Measurements from ENCODE around the gene SCGB2B2.
"Not testable (repeated sequence)": the region's sequence is repeated elsewhere in the genome, so short reads cannot be mapped to it uniquely, and the experiment has no call there.

Gene SCGB2B2, protein sequence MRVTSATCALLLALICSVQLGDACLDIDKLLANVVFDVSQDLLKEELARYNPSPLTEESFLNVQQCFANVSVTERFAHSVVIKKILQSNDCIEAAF

DNA sequence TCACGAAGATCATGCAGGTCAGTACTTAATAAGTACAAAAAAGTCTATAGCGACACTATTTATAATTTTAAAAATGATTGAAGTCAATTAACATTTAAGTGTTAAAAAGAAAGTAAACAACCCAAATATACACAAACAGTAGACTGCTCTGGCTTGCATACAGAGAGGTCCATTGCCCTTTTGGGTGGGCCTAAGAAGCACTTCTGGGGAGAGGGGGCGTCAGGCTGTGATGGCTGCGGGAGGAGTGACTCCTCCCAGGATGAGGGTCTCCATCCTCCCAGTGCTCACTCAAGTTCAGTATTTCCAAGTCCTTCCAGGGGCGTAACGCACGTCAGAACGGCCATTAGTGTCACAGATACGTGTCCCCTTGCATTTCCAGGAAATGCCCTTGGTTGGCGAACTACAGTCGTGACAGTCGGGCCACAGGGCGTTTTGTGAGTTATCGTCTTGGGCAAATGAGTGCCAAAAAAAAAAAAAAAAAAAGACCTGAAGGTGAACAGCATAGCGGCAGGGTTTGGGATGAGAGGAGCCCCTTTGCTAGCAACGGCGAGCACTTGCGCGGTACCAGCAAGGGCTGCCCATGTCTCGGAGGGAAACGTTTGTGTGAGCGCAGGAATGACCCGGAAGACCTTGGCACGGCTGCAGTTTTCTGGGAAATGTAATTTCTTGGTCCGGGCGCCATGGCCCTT lies at the start of gene SCGB2B2:
TSS of gene SCGB2B2 (minus strand) at position 463 of the 689 bp plus-strand sequence. CDS start 82,596 bp downstream, outside the sequence.
- peak; percentile 95 to 97 (median 97) for DNase-seq

DNA sequence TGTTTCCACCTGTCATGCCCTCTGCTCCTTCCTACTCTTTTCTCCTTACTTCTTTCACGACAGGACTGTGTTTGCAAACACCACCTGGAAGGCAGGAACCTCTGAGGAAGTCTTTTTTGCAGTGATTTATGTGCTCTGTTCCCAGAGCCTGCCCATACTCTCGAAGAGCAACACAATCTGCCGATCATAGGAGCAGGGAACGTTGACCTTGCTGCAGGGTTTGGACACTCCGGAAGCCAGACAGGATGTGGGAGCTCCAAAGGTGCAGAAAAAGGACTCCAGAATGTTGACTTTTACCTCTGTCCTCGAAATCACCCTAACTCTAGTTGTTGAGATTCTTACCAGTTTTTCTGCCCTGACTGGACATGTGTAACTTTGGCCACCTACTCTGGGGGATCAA lies 48.4 kb upstream of the SCGB2B2 start:
- no peak for DNase-seq

DNA sequence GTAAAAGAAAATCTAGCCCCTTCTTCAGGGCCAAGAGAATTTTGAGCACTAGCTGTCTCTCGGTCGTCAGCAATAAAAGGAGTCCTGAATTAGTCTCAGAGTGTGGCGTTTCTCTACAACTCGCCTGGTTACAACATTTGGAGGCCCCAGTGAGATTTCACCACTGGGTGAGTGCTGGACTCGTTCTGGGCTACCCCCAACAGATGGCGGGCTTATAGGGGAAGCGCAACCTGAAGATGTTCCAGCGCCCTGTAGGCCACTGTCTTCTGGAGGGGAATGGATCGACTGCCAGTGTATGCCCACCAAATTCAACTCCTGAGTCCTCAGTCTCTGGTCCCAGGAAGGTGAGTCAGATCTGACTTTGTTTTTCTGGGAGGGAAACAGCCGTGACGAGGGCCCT lies 45.4 kb upstream of the SCGB2B2 start:
- DNase-seq, result no peak

DNA sequence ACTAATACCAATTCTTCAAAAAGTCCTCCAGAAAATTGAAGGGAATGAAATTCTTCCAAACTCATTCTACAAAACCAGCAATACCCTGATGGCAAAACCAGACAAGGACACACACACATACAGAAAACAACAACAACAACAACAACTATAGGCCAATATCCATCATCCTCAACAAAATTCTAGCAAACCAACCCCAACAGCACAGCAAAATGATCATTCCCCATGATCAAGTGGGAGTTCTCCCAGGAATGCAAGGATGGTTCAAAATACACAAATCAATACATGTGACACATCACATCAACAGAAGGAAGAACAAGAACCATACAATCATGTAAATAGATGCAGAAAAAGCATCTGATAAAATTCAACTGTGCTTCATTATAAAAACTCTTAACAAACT lies 38.4 kb upstream of the SCGB2B2 start:
- DNase-seq, result no peak

DNA sequence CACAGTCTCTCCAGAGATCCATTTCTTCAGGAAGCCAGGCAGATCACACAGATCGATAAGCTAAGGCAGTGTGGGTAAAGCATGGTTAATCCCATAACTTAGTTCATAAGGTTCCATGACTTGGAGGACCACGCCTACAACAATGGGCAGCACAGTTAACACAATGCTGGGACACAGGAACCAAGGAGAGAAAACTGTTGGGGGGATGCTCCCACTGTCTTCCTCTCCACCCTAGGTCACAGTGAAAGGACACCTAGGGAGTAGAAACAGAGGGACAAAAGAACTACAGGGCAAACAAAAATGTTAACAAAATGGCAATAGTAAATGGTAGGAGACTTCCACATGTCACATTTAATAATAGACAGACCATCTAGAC lies 36.3 kb upstream of the SCGB2B2 start:
- DNase-seq, result peak in 1 of 3 experiments; percentile 4

DNA sequence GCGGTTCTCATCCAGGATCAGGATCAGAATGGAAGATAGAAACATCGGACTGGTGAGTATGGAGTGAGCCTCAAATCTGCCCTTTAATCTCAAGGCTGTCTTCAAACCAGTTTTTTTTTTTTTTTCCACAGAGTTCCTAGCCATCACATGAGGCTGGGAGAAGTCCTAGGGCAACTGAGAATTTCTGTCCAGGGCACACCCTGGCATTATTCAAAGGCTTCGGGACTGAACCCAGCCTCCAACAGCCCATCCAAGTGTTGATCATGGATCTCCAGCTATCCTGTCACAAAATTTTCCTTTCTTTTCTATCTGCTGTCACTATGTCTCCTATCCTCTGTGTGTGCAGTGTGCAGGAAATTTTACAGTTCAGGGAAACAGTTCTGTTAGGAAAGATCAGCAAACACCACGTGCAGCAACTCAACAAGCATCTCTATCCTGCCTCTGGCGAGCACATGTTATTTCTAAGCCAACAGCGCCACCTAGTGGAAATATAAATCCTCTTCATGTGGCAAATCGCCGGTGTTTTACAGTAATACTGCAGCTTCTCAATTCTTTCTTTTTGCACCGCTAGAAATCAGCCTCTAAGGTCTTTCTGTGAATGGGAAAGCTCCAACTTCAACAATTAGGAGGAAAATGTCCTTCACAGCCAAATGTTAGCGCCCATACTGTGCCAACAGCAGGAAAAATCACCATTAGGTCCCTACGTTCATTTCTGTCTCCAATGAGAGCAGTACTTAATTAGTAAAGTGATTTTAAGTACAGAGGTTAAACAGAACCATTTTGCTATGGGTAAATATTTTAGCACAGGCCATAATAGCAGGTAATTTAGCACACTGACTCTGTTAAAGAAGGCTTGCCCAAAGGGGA lies 35.7 kb upstream of the SCGB2B2 start:
- peak; percentile 47 to 87 (median 73) for DNase-seq

DNA sequence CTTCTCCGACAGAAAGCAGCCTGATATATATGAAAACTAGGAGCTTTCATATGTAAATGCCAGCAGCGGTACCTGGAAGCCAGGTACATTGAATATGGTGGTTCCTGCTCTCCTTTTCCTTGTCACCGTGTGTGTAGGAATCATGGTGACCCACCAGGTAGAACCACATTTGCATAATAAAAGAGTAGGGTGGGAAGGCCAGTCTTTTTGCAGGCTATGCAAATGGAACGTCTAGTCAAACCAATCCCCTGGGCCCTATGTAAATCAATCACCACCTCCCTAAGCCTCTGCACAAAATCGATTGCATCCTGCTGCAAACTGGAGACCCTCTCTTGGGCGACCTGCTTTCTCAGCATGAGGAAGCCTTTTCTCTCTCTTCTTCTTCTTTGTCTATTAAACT lies 34.9 kb upstream of the SCGB2B2 start:
- no peak for DNase-seq

DNA sequence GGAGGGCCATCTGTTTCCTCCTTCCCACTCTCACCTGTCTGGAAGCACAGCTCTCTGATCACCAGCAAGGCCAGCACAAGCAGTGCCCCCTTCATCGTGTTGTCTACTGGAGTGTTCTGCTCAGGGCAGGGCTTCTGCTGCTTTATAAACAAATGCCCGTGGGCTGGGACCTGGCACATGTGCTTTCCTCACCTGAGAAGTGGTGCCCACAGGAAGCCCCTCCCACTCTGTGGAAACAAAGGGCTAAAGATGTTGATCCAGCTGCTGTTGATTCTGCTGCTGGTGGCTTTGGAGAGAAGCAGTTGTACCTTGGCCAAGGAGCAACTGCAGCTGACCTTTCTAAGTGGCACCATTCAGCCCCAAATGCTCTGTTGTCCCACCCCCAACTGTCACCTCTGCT lies 30.7 kb upstream of the SCGB2B2 start:
- peak in 1 of 3 experiments; percentile 24 for DNase-seq

DNA sequence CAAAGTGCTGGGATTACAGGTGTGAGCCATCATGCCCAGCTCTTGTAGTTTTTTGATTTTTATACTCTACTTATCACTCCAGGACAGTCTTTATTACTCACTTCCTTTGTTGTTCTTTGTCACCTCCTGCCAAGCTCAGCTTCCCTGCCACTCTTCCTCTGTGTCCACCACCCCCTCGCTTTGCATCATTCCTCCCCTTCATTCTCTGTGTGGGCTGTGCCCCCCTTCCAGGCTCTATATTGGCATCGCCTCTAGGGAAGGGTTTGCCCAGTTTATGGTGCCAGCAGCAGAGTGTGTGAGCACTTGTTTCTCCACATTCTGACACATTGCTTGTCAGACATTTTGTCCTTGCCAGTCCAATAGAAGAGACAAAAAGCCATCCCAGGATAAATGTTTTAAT lies 15.6 kb upstream of the SCGB2B2 start:
- DNase-seq, result no peak

DNA sequence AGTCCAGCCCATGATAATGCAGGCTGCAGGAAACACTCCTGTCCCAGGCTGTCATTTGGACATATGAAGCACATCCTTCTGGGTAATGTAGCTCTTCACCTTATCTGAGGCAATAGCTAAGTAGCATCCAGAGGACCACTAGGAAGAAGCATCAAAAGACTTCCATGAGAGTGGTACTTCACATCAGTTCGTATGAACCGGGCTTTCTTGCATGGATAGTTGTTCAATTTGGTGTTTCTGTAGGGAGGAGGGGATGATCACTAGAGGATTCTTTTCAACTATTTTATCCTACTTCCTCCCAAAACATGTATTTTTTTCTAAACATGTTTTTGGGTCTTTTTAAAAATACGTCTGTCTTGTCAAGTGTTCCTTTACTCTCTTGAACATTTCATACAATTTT lies 13.4 kb upstream of the SCGB2B2 start:
- no peak for DNase-seq

DNA sequence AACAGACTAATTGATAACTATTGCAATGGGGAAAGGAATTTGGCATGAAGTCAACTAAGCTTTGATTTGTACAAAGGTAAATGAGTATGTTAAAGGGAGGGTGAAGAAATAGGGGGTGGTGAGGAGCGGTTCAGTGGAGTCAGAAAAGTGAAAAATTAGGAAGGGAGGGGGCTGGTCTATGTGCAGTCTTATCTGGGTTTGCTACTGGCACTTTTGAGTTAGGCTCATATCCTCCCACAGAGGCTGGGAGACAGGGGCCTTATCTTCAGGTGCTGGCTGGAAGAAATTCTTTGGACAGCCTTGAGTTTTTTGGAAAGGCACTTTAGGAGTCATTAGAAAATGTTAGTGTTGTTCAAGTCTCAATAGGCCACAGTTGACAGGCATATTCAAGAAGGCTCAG lies 11.6 kb upstream of the SCGB2B2 start:
- no peak for DNase-seq

DNA sequence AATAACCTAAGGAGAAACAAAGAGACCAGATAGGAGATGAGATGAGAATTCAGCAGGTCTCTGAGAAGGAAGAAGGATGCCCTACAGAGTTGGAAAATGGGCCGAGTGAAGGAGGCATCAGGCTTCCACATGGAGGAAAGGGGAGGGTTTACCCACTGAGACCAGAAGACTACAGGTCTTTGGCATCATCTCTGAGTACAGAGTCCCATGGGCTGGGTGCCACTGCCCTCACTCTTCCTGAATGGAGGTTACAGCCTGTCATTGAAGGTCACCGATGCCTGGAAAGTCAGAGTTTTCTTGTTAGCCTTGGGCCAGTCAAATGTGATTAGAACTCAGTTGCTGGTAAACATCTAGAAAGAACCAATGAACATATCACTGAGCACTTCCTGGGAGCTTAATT lies 10.4 kb upstream of the SCGB2B2 start:
- DNase-seq, result no peak

DNA sequence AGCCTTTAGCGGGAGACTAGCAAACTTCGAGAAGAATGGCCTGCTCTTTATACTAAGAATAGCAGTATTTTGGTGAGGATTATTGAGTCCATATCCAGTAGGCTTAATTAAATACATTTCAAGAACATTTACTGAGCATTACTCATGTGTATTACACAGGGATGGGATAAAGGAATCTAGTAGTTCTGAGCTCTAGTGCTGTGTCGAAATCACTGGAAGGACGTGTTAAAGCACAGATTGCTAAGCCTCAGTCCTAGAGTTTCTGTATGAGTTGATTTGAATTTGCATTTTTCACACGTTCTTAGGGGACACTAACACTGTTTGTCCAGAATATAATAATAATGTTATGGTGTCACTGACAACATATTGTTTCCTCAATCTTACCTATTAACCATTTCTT lies 9.5 kb upstream of the SCGB2B2 start:
- no peak for DNase-seq

DNA sequence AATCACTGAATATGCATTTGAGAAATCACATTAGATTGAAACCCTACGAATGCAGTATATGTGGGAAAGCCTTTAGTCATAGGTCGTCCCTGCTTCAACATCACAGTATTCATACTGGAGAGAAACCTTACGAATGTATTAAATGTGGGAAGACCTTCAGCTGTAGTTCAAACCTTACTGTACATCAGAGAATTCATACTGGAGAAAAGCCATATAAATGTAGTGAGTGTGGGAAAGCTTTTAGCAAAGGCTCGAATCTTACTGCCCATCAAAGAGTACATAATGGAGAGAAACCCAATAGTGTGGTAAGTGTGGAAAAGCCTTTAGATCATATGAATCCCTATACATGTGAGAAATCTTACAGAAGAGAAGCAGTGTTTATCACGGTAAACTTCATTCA lies 8.3 kb upstream of the SCGB2B2 start:
- not testable (repeated sequence) for DNase-seq

DNA sequence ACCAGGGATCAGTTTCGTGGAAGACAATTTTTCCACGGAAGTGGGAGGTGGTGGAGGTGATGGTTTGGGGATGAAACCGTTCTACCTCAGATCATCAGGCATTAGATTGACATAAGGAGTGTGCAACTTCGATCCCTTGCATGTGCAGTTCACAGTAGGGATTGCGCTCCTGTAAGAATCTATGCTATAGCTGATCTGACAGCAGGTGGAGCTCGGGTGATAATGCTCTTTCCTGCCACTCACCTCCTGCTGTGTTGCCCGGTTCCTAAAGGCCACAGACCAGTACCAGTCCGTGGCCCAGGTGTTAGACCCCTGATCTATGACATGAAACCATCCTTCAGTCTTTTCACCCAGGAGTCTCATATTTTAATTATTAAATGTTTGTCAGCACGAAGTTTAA lies 4.5 kb upstream of the SCGB2B2 start:
- DNase-seq, result no peak

DNA sequence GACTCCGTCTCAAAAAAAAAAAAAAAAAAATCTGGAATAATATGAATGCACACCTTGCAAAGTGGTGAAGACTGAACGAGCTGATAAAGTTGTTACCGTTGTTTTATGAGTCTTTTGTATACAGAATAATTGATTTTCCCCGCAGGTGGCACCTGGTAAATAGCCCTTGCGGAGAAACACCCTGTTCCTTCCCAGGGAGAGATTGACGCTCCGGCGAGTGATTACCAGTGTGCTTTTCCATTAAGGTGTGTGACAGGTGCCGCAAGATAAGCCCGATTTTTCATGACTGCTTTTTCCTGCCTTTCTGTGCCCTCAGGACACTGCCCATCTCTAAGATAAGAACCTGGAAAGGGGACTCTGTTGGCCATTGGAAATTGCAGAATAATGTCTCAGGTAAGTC lies 1.5 kb upstream of the SCGB2B2 start:
- DNase-seq, result peak; percentile 7 to 78 (median 44)

DNA sequence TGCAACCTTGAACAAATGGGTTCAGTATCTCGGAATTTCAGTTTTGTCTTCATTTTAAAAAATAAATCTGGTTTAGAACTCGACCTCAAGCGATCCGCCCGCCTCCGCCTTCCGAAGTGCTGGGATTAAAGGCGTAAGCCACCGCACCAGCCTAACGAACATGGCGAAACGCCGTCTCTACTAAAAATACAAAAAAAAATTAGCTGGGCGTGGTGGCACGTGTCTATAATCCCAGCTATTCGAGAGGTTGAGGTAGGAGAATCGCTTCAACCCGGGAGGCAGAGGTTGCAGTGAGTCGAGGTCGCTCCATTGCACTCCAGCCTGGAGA lies 1.1 kb upstream of the SCGB2B2 start:
- DNase-seq, result no peak

DNA sequence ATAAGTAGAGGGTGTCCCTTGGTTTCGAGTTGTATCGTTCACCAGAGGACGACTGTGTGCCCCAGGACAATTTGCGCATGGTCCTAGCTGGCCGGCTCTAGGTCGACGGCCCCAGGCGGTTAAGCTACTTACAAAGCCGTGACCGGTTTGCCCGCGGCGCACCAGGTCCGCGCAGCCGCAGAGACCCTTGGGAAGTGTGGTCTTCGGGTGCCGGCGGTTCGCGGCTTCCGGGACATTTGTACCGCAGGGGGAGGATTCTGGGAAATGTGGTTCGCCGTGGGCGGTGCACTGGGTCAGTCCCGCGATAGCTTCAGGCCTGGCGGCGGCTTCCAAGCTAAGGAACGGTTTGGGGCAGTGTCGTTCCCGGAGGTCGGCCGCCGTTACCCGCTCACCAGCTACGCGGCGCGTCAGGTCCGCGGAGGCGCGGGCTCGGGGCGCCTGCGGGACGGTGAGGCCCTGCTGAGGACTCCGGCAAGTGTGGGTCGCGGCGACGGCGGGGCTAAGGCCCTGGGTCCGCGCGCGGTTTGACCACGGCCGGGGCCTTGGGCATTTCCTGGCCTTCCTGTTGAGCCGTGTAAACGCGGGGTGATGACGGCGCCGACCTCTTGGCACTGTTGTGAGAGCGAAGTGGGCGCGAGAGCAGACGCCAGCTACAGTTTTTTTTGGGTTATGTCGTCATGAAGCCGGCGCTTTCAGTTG lies 576 bp upstream of the SCGB2B2 start, which contains the start of gene ZNF302:
TSS of gene ZNF302 (plus strand) at position 293 of the 699 bp plus-strand sequence. CDS start 1,127 bp downstream, outside the sequence.
- peak; percentile 97 for DNase-seq

DNA sequence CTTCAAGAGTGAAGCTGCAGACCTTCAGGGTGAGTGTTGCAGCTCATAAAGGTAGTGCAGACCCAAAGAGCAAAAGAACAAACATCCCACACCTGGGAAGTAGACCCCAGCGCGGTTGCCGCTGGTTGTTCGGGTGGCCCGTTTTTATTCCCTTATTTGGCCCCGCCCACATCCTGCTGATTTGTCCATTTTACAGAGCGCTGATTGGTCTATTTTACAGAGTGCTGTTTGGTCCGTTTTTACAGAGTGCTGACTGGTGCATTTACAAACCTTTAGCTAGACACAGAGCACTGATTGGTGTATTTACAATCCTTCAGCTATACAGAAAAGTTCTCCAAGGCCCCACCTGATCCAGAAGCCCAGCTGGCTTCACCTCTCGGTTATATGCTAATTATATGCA lies 1.0 kb downstream of the SCGB2B2 start:
- no peak for DNase-seq

DNA sequence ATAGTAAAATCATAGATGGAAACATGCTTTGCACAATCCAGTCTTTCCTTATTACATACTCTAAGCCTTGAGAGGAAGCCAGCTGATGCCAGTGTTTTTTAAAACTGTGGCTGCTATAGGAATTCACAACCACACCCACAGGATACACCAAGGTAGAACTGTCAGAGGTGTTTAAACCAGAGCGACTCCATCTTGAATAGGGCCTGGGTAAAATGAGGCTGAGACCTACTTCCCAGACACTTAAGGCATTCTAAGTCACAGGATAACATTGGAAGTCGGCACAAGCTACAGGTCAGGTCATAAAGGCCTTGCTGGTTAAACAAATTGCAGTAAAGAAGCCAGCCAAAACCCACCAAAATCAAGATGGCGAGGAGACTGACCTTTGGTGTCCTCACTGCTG lies 1.7 kb downstream of the SCGB2B2 start:
- no peak for DNase-seq

DNA sequence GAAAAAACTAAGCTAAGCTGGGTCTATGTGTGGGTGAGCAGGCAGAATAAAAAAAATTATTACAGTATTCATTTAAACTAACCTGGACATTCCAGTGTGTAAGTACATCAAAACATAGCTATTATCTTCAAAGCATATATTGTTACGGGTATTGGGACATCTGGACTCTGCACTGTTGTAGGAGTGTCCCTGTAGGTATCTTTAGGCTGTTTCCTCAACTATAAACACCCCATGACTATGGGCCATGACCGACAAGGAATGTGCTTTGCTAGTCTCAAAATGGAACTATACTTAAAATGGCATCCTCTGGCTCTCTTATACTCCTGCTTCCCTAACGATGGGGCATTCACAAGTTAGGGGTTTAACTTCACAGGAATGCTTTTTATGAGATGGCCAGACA lies 3.4 kb downstream of the SCGB2B2 start:
- DNase-seq, result no peak

DNA sequence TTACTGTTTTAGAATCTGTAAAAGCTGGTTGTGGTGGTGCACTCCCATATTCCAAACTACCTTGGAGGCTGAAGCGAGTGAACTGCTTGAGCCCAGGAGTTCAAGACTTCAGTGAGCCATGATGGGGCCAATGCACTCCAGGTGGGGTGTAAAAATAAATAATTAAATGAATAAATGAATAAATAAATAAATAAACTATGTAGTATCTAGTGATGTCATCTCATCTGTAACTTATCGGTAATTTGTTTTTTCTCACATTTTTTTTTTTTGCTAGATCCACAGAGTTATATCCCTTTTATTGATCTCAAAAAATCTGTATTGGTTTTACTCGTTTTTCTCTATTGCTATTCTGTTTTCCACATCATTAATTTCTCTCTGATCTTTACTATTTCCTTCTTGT lies 5.0 kb downstream of the SCGB2B2 start:
- no peak for DNase-seq

DNA sequence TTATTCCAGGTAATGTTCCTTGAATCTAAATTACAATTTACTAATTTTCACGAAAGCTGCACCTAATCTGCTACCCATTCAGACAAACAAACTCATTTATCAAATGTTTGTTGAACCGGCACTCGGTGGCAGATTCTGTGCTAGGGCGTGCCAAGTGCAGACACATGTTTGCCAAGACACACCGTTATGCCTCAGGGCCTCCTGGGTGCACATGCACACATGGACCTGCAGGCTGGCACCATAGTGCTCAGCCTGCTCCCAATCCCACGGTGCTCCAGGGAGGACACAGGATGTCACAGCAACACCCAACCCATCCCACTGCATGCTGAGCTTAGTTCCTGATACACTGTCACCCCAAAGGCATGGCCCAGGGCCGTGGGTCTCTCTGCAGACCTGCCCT lies 7.7 kb downstream of the SCGB2B2 start:
- DNase-seq, result peak in 1 of 3 experiments; percentile 9

DNA sequence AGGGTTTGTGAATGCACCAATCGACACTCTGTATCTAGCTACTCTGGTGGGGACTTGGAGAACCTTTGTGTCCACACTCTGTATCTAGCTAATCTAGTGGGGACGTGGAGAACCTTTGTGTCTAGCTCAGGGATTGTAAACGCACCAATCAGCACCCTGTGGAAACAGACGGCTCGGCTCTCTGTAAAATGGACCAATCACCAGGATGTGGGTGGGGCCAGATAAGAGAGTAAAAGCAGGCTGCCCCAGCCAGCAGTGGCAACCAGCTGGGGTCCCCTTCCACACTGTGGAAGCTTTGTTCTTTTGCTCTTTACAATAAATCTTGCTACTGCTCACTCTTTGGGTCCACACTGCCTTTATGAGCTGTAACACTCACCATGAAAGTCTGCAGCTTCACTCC lies 8.3 kb downstream of the SCGB2B2 start:
- peak in 2 of 3 experiments; percentile 56 to 81 for DNase-seq
